NOMO-1 (cell line): Measurements from ENCODE around the gene KRTAP20-2.

Source experiments
- DNase-seq, 2 experiments: peaks; one replicate each; lab custom pipeline; 2025; ENCODE audit not compliant: unreplicated experiment in 2 of 2; lab: John Stamatoyannopoulos, UW

The KRTAP20-2 gene

DNA sequence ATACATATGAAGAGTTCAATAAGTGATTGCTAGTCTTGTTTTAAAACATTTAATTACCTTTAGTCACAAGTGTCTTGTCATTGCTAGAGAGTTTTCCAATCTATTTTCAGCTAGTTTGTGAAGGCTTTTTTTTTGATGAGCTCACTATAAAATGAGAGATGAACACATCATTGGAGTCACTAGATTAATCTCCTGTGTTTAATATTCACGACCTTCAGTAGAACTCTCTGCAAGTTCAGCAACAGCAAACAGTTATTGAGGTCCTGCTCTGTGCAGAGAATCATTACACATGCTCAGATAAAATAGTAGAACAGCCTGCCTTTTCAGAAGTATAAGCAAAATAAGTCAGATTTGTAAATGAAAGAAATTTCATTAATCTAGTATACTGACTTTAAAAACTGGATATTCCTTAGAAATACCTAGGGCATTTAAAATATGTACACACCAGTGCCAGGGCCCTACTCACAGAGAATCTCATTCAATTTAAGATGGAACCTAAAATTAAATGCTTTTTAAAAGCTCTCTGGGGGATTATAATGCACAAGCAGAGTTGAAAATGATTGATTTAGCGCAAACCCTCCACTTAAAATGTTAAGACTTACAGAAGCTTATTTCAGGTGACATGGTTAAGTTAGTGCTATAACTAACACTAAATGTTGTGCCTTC, 38.1 kb downstream of the KRTAP20-2 start:
- no peak for DNase-seq

DNA sequence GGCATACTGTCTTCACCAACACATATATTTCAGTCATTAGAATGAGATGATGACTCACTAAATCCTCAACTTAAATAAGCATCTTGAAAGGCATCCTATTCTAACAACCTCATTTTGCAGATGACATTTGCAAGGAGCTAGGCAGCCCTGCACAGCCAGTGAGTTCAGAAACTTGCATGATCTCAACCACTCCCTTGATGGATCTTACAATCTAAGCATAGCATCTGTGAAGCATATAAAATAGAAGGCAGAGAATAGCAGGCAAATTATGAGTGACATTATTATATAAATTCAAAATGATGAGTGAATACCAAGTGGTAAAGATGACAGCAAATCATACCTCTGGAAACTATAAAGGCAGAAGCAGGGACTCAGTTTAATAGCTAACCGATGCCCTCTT, 39.3 kb downstream of the KRTAP20-2 start:
- no peak for DNase-seq

DNA sequence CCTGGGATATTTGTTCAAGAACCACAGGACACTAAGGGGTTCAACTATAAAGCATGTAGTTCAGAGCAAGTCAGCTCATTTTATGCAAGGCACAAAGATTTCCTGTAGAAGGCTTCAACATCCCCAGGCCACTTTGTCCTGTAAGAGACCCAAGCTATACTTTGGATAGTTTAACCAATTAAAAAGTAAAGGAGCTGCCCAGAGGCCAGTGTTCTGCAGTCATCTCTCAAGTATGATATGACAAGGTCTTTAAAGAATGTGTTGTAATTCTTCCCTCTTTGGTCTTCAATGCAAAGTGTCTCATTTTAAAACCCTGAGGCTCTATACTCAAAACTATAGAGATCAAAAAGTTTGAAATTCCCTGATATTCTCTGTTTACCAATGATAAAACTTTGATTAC, 41.7 kb downstream of the KRTAP20-2 start:
- DNase-seq, result no peak

- no peak for DNase-seq
Observed at GRCh38 chr21:30680586-30680985, 45.6 kb downstream of the KRTAP20-2 start.

DNA sequence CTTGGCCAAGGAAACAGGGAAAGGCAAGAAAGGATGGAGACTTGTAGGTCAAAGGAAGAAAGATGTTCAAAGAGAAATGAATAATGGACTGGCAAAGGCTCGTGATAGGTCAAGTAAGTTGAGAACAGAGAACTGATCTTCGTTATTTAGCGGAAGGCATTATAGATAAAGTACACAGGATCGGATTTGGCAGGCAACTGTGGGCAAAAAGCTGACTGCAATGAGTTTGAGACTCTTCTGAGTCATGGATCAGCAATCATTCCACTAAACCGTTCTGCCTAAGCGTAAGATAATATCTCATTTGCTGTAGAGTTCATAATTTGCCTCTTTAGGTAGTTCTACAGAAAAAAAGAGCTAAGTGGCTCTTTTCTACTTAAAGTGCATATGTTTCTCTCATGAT, 49.5 kb downstream of the KRTAP20-2 start:
- no peak for DNase-seq
